BJ (cell line): ENCODE measurements around the gene SMIM29. TPM values are rescaled to one million over a fixed set of nuclear protein-coding genes. Genes with fewer than 3 reads are reported as not detected.

Experiments
- CTCF ChIA-PET: fragments of 350-600 bp; formaldehyde crosslinking; extraction: SDS; loops from one replicate; lab custom pipeline; 2021; ENCODE audit warnings: antibody characterized with exemption, inconsistent platforms; lab: Yijun Ruan, JAX
- POLR2A ChIA-PET: fragments of 300-600 bp; sonication (Branson Sonifier 250); formaldehyde crosslinking; extraction: SDS; loops from one replicate; lab custom pipeline; 2021; ENCODE audit warnings: antibody characterized with exemption; lab: Charles Lee
- DNase-seq: peaks from one replicate; pipeline ENCODE4 v3.0.0-alpha.2; 2011; ENCODE audit warnings: low read depth
- H3K27me3 ChIP-seq: 2 replicates; pipeline ENCODE4 v1.6.0; 2011; ENCODE audit warnings: low read length; ENCODE audit not compliant: control insufficient read depth, insufficient read depth
- H3K36me3 ChIP-seq: 2 replicates; pipeline ENCODE4 v1.5.1; 2011; ENCODE audit warnings: low read length; ENCODE audit not compliant: control insufficient read depth, insufficient read depth
- H3K4me3 ChIP-seq: 2 replicates; pipeline ENCODE4 v1.5.1; 2011; ENCODE audit warnings: low read depth, mild to moderate bottlenecking, control low read depth, low read length
- polyA plus RNA-seq: library from polyadenylated mRNA; depleted of rRNA; stranded (reverse); fragments of >200 nt; gene quantifications from 2 replicates; pipeline ENCODE4 v1.2.3, GENCODE V29; 2011
- TF ChIP-seq, protein P1 (sequence below): IDR thresholded peaks from 2 replicates; pipeline ENCODE4 v1.5.1; 2011; ENCODE audit warnings: low read depth, mild to moderate bottlenecking, control low read depth, inconsistent platforms, low read length, moderate library complexity; ENCODE audit not compliant: insufficient read depth

The SMIM29 gene
- polyA plus RNA-seq, 1 experiment, result 29.5 TPM

DNA sequence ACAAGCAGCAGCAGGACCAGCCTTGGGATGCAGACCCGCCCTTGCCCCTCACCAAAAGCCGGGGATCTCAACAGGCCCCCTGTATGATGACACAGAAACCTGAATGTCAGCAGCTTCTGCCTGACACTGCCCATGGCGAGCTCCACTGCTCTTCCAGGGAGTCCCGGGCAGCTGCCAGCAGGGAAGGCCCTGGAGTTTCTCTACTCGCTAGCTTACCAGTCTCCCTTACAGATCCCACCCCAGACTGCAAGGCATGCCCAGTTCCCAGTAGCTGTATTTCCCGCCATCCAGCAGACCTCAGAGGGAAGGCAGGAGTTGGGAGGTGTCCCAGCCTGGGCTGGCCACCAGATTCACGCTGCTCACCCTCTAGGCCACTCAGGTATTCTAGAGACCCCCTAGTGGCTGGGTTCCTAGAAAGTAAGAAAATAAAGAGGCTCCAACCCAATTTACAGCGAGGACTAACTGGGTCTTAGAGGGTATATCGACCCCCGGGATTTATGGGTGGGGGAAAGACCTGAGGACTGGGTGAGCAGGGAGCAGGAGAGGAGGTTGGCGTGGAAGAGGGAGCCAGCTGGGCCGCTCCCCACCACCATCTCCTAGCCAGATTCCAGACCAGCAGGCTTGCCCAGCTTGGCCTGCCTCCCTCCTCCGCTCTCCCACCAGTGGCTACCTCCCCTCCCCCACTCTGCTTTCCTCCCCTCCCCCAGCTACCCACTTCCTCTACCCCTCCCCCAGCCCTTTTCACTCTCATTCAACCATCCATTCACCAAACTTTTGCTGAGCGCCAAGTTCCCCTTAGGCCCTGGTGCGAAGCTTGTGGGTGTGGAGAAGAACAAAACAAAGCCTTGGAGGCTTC lies 21.8 kb downstream of the SMIM29 start:
- Histone ChIP-seq H3K36me3 (no peaks in the 10 kb centered on the region), H3K27me3 (no peaks in the 10 kb centered on the region), H3K4me3 (no peak overlapping the region)
- DNase-seq, result no peak
- ChIA-PET POLR2A (no interaction called here), CTCF (interaction anchor here (1.3 kb wide), 1 partner anchor 31 kb away, joined by 4 read pairs; no protein-coding TSS in a partner anchor)
- TF ChIP-seq, protein P1, sequence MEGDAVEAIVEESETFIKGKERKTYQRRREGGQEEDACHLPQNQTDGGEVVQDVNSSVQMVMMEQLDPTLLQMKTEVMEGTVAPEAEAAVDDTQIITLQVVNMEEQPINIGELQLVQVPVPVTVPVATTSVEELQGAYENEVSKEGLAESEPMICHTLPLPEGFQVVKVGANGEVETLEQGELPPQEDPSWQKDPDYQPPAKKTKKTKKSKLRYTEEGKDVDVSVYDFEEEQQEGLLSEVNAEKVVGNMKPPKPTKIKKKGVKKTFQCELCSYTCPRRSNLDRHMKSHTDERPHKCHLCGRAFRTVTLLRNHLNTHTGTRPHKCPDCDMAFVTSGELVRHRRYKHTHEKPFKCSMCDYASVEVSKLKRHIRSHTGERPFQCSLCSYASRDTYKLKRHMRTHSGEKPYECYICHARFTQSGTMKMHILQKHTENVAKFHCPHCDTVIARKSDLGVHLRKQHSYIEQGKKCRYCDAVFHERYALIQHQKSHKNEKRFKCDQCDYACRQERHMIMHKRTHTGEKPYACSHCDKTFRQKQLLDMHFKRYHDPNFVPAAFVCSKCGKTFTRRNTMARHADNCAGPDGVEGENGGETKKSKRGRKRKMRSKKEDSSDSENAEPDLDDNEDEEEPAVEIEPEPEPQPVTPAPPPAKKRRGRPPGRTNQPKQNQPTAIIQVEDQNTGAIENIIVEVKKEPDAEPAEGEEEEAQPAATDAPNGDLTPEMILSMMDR, result no peak

DNA sequence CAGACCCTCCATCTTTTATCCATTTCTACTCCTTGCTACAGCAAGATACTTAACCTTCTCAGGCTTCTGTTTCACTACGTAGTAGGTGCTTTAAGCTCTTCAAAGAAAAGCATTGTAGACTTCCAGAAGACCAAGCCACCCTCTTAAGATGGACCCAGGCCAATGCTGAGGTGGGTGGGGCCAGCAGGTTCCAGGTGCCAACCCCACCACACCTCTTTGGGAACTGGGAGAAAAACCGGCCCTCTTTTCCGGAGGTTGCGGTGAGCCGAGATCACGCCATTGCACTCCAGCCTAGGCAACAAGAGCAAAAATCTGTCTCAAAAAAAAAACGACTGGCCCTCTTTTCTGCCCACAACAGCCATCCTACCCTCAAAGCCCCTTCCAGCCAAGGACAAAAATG lies 22.7 kb downstream of the SMIM29 start:
- Histone ChIP-seq H3K4me3 (no peak overlapping the region), H3K36me3 (no peaks in the 10 kb centered on the region), H3K27me3 (no peaks in the 10 kb centered on the region)
- POLR2A ChIA-PET, result no interaction called here
- DNase-seq, result no peak
- CTCF ChIA-PET, result no interaction called here
- TF ChIP-seq, protein P1, result no peak

DNA sequence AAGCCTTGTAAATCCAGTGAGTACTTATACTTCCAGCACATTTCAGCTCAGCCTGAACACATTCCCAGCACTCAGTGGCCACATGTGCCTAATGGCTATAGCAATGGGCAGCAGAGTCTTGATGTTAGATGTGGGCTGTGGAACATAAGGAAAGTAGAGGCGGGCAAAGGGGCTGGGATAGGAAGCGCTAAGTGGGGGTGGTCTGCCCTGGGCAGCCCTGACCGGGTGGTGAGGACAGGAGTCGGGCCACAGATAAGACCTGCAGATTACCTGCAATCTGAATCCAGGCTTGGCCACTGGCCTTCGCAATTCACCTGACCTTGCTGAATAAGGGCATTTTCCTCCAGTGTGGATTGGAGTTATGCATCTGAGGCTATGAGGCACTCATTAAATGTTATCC lies 23.3 kb downstream of the SMIM29 start:
- CTCF ChIA-PET, result no interaction called here
- TF ChIP-seq, protein P1, result no peak
- Histone ChIP-seq H3K36me3 (no peaks in the 10 kb centered on the region), H3K4me3 (no peak overlapping the region), H3K27me3 (no peaks in the 10 kb centered on the region)
- POLR2A ChIA-PET, result no interaction called here
- DNase-seq, result no peak

DNA sequence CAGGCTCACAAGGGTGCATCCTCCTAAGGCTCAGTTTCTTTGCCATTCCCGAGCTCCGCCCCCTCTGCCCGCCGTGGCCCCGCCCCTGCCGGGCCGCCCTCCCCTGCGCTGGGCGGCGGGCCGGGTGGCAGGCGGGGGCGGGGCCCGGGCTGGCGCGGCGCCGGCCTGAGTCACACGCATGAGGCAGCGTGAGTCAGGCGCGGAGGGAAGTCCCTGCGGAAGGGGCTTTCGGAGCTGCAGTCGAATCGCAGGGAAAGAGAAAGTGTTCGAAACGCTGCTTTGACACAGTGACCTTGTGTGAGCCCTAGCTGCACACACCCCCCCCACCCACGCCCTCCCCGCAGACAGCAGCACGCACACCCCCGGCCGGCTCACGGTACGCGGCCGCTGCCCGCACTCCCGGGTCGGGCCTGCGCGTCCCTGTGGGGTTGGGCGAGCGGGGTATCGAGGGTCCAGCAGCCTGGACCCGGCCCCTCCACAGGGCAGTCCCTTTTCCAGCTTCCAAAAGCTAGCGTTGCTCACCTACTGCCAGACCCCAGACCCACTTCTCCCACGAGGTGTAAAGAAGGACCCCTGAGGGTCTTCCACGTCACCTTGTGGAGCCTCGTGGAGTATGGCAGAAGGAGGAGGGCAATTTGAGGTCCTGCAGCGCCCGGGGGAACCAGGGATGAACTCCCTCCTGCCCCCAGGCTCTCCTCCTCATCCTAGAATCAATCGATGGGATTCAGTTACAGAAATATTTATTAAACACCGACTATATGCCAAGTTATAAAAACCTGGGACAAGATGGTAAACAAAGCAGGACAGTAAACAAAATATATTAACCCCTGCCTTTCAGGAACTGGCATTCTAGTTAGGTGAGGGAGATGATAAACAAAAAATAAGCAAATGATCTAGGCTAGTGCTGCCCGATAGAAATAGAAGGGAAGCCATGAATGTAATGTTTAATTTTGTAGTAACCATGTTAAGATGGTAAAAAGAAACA lies 24.6 kb downstream of the SMIM29 start:
- no peak for DNase-seq
- TF ChIP-seq, protein P1, result no peak
- ChIA-PET CTCF (interaction anchor here (0.5 to 2.2 kb wide), 6 partner anchors 12 to 466 kb away, joined by 3 to 8 read pairs (median 4); partner anchors contain the start of genes HMGA1 and SMIM29), POLR2A (interaction anchor here (0.9 to 1.2 kb wide), 2 partner anchors 13 to 167 kb away, joined by 3 to 5 read pairs; partner anchors contain the start of gene HMGA1)
- no peaks in the 10 kb centered on the region for H3K36me3 ChIP-seq
- H3K27me3 ChIP-seq, result no peaks in the 10 kb centered on the region
- H3K4me3 ChIP-seq, result peak overlapping the region; percentile 50
